Kidney glomerular epithelial cell (primary cell): Measurements from ENCODE around the gene UBFD1.
"Not testable (repeated sequence)": the region's sequence is repeated elsewhere in the genome, so short reads cannot be mapped to it uniquely, and the experiment has no call there.

Source experiments
- DNase-seq: peaks from one replicate; lab custom pipeline; 2025; lab: John Stamatoyannopoulos, UW

The UBFD1 gene, protein sequence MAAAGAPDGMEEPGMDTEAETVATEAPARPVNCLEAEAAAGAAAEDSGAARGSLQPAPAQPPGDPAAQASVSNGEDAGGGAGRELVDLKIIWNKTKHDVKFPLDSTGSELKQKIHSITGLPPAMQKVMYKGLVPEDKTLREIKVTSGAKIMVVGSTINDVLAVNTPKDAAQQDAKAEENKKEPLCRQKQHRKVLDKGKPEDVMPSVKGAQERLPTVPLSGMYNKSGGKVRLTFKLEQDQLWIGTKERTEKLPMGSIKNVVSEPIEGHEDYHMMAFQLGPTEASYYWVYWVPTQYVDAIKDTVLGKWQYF

DNA sequence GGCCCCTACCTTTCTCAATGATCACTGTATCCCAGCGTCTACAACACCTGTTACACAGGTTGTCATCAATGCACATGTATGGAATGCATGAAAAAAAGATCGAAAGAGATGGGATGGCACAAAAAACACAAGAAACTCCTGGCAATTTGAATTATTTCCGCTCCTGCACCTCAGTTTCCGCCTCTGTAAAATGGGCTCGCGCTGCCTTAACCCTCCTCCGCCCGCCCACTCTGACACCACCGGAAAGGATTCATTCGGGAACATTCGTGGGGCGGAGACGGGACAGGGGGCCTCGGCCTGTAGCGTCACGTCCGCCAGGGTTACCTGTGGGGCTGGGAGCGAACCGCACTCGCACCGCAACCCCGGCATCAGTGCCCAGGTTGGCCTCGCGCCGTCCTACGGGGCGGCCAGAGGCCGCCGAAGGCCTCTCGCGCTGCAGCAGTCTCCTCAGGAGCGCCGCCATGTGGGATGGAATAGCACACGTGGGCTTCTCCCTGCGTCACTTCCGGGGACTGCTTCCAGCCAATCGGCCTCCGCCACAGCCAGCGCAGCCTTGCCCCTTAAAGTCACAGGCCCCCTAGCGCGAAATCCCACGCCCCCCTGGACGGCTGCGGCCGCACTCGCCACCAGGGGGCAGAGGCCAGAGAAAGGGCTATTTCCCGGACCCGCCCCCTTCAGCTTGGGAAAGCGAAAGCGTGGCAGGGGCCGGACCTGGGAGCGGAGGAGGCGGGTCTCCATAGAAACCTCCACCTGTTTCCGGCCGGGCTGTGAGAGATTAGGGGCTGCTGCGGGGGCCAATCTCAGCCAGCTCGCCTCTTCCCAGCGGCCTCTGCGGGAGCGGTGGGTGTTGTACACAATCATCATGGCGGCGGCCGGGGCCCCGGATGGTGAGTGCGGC is at the start of gene UBFD1, which contains the start of gene EARS2:
UBFD1 (plus strand) TSS at position 847 of the 898 bp plus-strand sequence; CDS start at position 863, 16 bp downstream.
EARS2 (minus strand) TSS at position 470 of the 898 bp plus-strand sequence; CDS start at position 463, 7 bp downstream.
- peak; percentile 95 for DNase-seq

DNA sequence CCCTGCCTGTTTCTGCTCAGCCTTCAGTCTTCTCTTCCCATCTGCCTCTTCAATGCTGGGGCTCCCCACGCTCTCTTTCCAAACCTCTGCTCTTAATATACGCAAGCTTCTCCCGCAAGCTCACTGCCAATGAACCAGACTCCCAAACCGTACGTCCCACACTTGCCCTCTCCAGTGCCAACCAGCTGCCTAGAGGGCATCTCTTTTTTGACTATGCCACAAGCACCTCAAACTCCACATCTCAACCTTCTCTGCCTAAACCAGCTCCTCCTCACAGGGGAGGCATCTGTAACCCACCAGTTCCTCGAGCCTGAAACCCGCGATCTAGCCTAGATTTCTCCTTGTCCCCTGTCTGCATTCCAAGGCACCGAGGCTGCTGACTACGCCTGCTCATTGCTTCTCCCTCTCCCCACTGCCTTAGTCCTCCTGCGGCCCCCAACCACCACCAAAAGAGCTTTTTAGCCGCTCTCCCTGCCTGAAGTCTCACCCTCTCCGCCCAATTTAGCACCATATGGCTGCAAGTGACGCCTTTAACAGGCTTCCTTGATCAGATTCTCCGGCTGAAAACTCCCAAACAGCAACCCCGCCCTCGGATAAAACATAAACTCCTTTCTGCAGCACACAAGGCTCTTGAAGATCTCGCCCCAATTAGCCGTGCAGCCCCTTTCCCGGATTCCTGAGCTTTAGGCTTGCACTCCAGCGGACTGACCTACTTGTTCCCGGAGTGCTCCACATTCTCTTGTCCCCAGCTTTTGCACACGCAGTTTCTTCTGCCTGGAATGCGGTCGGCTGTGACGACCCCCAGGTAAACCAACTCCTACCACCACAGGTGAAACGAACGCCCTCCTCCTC is 48.7 kb upstream of the UBFD1 start:
- DNase-seq = peak; percentile 25

DNA sequence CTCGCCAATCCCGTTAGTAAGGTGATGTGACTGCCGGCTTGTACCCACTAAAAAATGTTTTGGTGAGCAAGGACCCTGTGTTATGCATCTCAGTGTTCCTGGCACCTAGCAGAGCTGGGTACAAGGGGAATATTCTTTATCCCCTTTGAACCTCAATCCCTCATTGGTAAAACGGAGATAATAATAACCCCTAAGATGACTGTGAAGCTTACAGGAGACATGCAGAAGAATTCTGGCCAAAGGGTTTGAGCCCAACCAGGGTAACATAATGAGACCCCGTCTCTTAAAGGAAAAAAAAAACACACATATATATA is 48.1 kb upstream of the UBFD1 start:
- DNase-seq = no peak

DNA sequence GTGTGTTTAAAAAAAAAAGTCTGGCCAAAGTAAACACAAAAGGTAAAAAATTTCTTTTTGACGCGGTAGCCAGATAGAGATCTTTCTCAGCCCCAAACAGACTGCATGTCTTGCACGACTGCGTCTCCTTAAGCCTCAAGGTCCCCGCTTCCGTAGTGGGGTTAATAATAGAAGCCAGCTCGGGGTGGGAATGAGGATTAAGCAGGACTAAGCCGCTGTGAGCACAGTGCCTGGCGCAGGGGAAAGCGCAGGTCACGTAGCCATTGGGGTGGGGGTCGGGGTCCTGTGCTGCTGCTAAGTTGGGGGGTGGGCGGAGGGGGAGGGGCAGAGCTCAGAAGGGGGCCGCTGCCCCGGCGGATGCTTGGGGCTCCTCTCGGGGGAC is 47.8 kb upstream of the UBFD1 start:
- DNase-seq = peak; percentile 4

DNA sequence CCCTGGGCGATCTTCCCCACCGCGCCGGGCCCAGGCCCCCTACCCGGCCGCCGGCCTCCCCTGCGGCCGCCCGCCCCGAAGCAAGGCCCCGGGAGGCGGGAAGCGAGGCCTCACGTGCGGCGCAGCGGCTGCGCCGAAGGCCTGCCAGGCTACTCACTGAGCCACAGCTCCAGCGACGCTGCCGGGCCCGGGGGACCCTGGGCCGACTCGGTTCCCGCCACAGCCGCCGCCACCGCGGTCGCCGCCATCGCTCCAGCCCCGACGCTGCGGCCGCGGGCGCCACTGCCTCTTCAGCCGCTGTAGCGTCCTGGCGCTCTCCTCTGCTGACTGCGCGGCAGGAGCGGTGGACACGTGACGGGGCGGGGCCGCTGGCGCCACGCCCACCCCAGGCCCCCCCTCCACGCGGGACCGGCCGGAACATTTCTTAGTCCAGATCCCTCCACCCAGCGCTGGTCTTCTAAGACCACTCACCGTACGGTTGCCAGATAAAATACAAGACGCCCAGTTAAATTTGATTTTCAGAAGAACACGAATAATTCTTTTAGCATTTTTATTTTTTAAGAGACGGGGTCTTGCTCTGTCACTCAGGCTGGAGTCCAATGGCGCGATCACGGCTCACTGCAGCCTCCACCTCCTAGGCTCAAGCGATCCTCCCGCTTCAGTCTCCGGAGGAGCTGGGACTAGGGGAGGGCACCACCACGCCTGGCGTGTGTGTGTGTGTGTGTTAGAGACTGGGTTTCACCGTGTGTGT is 47.2 kb upstream of the UBFD1 start, which contains the start of gene GGA2:
GGA2 (minus strand) TSS at position 331 of the 751 bp plus-strand sequence; CDS start at position 248, 83 bp downstream.
- peak; percentile 64 for DNase-seq

DNA sequence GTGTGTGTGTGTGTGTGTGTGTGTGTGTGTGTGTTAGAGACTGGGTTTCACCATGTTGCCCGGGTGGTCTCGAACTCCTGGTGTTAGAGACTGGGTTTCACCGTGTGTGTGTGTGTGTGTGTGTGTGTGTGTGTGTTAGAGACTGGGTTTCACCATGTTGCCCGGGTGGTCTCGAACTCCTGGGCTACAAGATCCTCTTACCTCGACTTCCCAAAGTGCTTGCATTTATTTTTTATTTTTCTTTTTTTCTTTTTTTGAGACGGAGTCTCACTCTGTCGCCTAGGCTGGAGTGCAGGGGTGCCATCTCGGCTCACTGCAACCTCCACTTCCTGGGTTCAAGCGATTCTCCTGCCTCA is 46.6 kb upstream of the UBFD1 start:
- not testable (repeated sequence) for DNase-seq

DNA sequence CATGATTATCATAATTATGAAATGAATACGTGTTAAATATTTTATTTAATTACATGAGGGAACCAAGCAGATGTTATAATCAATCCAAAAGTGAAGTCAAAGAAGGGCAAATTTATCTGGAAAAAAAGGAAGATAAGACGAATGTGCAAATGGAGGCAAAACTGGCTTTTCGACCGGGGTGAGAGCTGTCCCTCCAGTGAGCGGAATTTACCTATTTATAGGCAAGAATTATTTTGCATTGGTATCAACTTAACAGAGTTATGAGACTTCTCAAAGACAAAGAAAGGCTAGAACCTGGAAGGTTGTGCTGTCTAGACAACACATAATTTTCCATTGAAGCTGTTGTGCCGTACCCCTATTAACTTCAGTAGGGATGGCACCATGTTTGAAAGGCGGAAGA is 45.8 kb upstream of the UBFD1 start:
- no peak for DNase-seq

DNA sequence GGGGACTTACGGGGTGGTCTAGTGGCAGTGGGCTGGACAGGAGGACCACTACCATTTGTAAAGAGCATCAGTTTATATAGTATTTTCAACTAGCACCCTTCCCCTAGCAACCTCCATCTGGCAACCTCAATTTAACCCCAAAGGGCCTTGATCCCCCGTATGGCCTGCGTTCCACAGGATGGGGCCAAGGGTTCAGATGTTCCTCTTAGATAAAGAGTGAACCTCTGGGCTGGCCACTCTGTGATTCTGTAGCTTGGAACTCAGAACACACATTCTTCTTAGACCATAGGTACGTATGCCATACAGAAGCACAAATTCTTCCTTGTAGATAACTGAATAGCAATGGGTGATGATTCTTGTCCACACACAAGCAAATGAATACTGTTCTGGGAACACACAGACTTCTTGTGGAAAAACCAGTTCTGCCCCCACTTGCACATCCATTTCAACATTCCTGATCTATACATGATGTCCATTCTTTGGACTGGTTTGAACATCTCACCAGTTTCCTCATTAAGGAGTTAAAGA is 45.3 kb upstream of the UBFD1 start:
- no peak for DNase-seq

DNA sequence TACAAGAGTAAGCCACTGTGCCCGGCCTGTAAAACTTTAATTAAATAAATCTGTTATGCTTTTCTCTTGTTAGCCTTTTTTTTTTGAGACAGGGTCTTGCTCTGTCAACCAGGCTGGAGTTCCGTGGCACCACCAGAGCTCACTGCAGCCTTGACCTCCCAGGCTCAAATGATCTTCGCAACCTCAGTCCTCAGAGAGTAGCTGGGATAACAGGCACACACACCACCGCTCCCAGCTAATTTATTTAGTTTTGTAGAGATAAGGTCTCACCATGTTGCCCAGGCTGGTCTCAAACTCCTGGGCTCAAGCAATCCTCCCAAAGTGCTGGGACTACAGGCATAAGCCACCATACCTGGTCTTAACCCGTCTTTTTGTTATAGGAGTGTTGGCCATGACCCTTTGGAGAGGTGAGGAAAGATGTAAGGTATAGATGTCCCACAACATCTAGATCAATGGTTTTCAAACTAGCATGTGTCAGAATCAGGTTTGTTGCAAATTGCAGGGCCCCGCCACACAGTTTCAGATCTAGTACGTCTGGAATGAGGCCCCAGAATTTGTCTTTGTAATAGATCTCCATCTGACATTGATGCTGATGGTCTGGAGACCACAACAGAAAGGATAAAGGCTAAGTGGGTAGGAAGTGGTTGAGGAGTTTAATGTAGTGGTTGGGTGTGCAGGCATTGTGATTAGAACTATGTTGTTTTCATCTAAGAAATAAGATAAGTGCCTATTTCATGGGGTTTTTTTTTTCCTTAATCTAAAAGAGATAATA is 43.0 kb upstream of the UBFD1 start:
- no peak for DNase-seq

DNA sequence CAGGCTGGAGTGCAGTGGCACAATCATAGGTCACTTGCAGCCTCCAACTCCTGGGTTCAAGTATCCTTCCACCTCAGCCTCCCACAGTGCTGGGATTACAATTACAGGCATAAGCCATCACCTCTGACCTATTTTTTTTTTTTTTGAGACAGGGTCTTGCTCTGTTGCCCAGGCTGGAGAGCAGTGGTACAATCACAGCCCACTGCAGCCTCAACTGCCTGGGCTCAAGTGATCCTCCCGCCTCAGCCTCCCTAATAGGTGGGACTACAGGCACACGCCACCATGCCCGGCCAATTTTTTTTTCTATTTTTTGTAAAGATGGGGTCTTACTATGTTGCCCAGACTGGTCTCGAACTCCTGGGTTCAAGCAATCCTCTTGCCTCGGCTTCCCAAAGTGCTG is 41.6 kb upstream of the UBFD1 start:
- DNase-seq = no peak

DNA sequence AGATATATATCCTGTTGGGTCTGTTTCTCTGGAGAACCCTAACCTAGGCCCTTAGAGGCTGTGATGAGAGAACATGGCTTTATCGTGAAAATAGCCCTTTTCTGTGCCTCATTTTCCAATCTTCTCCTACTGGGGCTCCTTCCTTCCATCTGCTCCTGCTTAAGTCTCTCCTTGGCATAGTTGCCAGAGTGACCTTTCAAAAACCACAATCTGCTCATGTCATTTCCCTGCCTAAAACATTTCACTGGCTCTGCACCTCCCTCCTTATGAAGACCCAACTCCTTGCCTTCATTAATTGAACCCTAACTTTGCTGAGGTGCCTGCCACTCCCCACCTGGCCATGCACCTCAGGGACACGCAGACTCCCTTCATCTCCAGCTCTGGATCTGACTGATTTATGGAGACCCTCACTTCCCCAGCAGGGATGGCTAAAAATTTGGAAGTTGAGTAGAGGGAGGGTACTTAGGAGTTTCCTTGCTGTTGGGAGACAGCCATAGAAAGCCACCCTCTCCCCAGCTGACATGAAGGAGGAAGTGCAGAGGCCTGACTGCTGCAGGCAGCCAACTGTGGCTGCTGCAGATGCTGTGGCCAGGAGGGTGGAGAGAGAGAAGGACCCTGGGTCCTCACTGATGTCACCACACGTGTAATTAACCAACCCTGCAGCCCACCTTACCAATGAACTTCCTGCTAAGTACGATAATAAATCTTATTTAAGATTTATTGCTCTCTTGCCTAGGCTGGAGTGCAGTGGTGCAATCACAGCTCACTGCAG is 41.0 kb upstream of the UBFD1 start:
- DNase-seq = no peak

DNA sequence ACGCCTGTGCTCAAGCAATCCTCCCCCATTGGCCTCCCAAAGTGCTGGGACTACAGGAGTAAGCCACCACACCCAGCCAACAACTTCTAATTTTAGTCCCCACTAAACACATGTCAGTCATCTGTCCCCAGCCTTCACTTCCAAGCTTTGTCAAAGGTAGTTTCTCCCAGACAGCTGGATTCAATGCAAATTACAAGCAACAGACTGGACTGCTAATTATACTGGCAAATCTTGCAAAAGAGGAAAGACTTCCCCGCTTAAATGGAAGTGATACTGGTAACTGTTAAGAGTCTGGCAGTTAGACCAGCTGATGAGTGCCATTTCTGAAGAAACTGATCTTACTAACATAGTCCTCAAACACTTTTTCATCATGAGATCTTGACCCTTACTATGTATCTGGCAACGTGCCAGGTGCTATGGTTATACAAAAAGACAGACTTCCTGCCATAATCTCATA is 39.1 kb upstream of the UBFD1 start:
- DNase-seq = no peak

DNA sequence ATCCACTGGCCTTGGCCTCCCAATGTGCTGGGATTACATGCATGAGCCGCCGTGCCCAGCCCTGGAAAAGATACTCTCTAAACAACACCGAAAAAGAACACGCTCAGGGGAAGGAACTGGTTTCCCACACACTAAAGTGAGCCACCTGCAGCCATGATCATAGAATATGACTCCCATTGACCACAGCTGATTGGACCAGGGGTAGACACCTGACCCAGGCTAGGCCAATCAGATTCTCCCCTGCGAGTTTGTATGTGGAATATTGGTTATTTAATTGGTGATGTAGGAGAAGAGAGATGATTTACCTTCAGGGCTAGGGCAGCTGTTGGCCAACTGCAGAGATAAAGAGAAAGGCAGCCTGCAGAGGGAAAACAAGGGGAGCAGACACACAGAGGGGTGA is 38.2 kb upstream of the UBFD1 start:
- DNase-seq = no peak

DNA sequence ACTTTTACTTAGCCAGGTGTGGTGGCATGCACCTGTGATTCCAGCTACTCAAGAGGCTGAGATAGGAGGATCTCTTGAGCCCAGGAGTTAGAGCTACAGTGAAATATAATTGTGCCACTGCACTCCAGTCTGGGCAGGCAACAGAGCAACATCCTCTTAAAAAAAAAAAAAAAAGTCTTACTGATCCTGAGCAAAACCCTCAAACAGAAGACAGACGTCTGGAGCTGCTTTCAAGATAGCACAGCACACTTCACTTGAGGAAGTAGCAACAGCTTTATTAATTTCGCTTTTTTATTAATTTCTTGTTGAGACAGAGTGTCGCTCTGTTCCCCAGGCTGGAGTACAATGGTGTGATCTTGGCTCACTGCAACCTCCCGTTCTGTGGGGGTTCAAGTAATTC is 37.0 kb upstream of the UBFD1 start:
- no peak for DNase-seq

DNA sequence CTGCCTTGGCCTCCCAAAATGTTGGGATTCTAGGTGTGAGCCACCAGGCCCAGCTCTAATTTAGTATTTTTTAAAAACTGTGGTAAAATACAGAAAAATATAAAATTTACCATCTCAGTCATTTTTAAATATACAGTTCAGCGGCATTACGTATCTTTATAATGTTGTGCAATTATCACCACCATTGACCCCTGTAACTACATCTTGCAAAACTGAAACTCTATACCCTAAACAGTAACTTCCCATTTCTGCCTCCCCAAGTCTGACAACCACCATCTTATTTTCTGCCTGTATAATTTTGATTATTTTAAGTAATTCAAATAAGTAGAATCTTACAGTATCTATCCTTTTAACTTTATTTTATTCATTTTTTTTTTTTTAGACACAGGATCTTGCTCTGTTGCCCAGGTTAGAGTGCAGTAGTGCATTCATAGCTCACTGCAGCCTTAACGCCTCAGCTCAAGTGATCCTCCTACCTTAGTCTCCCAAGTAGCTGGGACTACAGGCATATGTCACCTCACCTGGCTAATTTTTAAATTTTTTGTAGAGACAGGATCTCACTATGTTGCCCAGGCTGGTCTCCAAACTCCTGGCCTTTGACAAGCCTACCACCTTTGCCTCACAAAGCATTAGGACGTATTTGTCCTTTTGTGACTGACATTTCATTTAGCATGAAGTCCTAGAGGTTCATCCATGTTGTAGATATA is 36.3 kb upstream of the UBFD1 start:
- no peak for DNase-seq

DNA sequence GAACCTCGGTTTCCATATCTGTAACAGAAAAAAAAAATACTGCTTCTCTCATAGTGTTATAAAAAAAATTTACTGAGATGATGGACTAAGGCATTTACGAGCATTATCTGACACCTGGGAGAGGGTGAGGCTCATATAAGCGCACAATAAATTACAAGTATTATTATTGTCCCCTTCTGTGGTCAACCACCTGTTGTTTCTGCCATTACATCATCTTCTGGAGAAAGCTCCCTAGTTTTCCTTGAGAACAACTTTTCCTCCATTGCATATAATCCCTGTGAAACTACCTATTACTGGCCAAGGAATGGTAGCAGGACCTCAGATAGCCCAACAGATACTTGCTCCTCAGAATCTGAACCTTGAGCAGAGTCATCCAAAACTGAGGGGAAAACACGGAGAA is 35.6 kb upstream of the UBFD1 start:
- no peak for DNase-seq

DNA sequence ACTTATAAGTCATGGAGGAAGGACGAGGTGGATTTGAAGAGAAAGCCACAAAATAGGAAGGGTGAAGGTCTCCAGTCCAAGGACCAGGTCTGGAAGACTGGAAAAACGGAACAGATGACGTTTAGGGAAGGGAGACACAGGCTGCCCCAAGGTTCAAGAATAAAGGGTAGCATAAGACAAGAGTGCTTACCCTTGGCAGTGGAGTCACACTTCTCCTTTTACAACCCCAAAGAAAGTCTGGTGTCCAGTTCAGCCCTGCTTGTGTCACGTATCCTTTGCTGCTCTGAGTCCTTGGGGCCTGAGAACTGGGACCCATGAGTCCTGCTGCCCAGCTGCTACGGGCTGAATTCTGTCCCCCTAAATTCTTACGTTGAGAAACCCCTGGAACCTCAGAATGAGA is 34.2 kb upstream of the UBFD1 start:
- DNase-seq = no peak

DNA sequence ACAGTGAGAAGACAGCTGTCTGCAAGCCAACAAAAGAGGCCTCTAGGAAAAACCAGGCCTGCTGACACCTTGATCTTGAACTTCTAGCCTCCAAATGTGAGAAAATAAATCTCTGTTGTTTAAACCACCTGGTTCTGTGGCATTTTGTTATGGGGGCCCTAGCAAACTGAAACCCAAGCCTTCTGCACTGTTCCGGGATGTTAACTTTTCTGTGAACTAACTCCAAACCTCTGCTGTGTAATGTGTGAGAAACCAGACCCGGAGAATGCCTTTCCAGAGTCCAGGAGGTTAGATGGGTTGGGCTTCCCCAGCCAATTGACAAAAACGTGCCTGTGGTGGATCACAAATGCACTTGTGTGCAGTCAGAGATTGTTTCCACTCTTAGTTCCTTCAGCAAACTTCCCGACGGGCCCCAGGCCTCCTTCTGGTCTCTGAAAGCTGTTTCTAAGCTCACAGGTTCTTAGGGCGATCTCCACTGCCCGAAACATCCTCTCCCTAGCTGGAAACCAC is 33.6 kb upstream of the UBFD1 start:
- DNase-seq = no peak

DNA sequence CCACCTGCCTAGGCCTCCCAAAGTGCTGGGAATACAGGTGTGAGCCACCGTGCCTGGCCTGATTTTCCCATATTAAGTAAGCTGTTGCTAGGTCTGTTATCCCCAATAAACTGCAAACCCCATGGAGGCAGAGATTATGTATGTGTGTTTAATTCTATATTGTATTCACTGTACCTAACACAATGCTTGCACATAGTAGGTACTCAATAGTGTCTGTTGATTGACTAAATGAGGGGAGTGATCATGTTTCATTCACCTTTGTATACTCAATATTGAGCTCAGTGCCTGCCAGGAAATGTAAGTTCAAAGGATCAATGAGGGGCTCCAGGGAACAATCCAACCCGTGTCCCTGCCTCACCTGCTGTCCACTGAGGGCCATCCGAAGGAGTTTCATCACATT is 32.6 kb upstream of the UBFD1 start:
- no peak for DNase-seq
